Measurements from ENCODE around the gene URB1. TPM values are rescaled to one million over a fixed set of nuclear protein-coding genes. Genes with fewer than 3 reads are reported as not detected.

Gene URB1
- total and polyA plus RNA-seq, 2 of the 8 experiments (the other 6 are each of a cell fraction or from before 2014, with no cell fraction given), result 8.1 to 28.9 TPM

DNA sequence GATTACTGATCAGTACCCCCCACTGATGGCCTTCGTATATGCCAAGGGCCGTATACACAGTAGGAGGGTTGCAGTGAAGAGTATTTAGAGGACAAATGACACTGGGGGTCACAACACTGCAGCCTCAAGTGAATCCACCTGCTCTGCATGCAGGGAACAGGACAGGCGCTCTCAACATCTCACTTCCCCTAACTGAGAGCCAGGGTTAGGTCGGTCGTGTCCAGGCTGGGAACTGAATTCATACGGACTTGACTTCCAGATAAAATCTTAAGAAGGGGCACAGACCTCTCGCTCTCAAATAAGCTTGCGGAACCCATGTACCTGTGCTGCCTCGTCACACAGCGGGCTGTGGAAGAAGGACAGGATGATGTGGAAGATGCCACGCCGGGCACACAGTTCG, 71.3 kb downstream of the URB1 start (continued):
- no peak for TF ChIP-seq CBX8 (IDR thresholded peaks at IDR 0.05; ENCODE audit: borderline replicate concordance, low read depth, low read length)
- TF ChIP-seq CEBPB (IDR thresholded peaks at IDR 0.05; ENCODE audit: low read depth, low read length), result no peak
- TF ChIP-seq JUN (IDR thresholded peaks at IDR 0.05; ENCODE audit: low read depth, low read length), result no peak
- TF ChIP-seq PHF8 (conservative IDR thresholded peaks at IDR 0.05; ENCODE audit: low read depth, low read length), result no peak
- no peak for TF ChIP-seq NANOG (IDR thresholded peaks at IDR 0.05; ENCODE audit: insufficient read depth, low read depth, low read length, poor library complexity, severe bottlenecking)
